A673 (cell line): Measurements from ENCODE around the gene MEN1.

Experiments used
- EZH2 ChIP-seq: fragments of 200-600 bp; sonication (generic); IDR thresholded peaks from 2 replicates; pipeline ENCODE4 v1.6.1; 2017; ENCODE audit warnings: borderline replicate concordance, low read depth, mild to moderate bottlenecking, mixed read lengths, antibody characterized with exemption, low read length; ENCODE audit not compliant: poor library complexity, severe bottlenecking
- TF ChIP-seq, protein P1 (sequence below): fragments of 300-800, 200-600 bp; sonication (generic); conservative IDR thresholded peaks from 2 replicates; pipeline ENCODE4 v1.5.1; 2017; ENCODE audit warnings: low read depth, mild to moderate bottlenecking, antibody characterized with exemption, low read length, moderate library complexity, mixed read lengths

DNA sequence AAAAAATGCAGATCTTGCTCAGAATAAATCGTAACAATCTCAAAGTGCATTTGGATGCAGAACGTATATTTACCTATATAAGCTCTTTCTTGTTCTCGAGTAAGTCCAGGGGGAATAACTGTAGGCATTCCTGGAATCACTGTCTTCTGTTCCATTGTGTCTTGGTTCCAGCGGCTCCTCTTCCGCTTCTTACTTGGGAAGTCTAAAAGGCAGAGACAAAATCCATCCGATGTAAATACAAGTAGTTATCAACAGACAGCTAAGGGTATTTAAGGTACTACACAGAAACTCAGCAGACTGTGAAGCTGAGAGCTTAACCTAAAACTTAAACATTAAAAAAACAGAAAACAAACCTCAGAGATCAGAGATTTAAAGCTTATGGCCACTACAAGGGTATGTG lies 33.9 kb downstream of the MEN1 start:
- TF ChIP-seq, protein P1, sequence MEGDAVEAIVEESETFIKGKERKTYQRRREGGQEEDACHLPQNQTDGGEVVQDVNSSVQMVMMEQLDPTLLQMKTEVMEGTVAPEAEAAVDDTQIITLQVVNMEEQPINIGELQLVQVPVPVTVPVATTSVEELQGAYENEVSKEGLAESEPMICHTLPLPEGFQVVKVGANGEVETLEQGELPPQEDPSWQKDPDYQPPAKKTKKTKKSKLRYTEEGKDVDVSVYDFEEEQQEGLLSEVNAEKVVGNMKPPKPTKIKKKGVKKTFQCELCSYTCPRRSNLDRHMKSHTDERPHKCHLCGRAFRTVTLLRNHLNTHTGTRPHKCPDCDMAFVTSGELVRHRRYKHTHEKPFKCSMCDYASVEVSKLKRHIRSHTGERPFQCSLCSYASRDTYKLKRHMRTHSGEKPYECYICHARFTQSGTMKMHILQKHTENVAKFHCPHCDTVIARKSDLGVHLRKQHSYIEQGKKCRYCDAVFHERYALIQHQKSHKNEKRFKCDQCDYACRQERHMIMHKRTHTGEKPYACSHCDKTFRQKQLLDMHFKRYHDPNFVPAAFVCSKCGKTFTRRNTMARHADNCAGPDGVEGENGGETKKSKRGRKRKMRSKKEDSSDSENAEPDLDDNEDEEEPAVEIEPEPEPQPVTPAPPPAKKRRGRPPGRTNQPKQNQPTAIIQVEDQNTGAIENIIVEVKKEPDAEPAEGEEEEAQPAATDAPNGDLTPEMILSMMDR, result no peak
- TF ChIP-seq EZH2, result no peak
